IMR-90 (cell line): Measurements from ENCODE around the gene MEN1. TPM values are rescaled to one million over a fixed set of nuclear protein-coding genes. Genes with fewer than 3 reads are reported as not detected.

Source experiments
- ATAC-seq: fragments of 200-7000 bp; cut with Tn5 transposase; 2 replicates; pipeline ENCODE4 v1.9.1; 2020; ENCODE audit warnings: low read depth, mild to moderate bottlenecking, moderate library complexity
- BruUV-seq: library from RNA; stranded (reverse); fragments of 400-500 nt; replicated peaks from 2 replicates; lab custom pipeline; 2021; lab: Mats Ljungman, UMichigan
- CTCF ChIA-PET: fragments of 300-600 bp; formaldehyde crosslinking; extraction: SDS; loops from one replicate; lab custom pipeline; 2021; ENCODE audit warnings: antibody characterized with exemption; lab: Yijun Ruan, JAX
- POLR2A ChIA-PET: fragments of 300-600 bp; sonication (Branson Sonifier 250); formaldehyde crosslinking; loops from one replicate; lab custom pipeline; 2022; ENCODE audit warnings: antibody characterized with exemption; ENCODE audit not compliant: unreplicated experiment; lab: Charles Lee
- DNase-seq: peaks from one replicate; pipeline ENCODE4 v3.0.0; 2013
- H2AFZ ChIP-seq: replicated peaks from 2 replicates; pipeline ENCODE3; 2013; ENCODE audit warnings: low read length, mild to moderate bottlenecking; ENCODE audit not compliant: poor library complexity
- H2AK5ac ChIP-seq: 2 replicates; pipeline ENCODE4 v1.6.1; 2013; ENCODE audit warnings: low read depth, low read length, inconsistent platforms
- H2AK9ac ChIP-seq: replicated peaks from 2 replicates; pipeline ENCODE3; 2013; ENCODE audit warnings: mild to moderate bottlenecking, low read depth, low read length, moderate library complexity; ENCODE audit not compliant: poor library complexity
- H2BK120ac ChIP-seq: 2 replicates; pipeline ENCODE4 v1.6.1; 2013; ENCODE audit warnings: low read depth, low read length, inconsistent platforms
- H2BK15ac ChIP-seq: 3 replicates; pipeline ENCODE4 v1.6.1; 2013; ENCODE audit warnings: low read depth, low read length, inconsistent platforms
- H2BK20ac ChIP-seq: 2 replicates; pipeline ENCODE4 v1.6.1; 2013; ENCODE audit warnings: low read depth, mild to moderate bottlenecking, inconsistent platforms, low read length, moderate library complexity
- H2BK5ac ChIP-seq: 2 replicates; pipeline ENCODE4 v1.6.1; 2013; ENCODE audit warnings: mild to moderate bottlenecking, low read depth, low read length, inconsistent platforms; ENCODE audit not compliant: poor library complexity, severe bottlenecking
- H3K14ac ChIP-seq: replicated peaks from 2 replicates; pipeline ENCODE4 v1.6.1; 2013; ENCODE audit warnings: low read depth, low read length, inconsistent platforms
- H3K18ac ChIP-seq: 2 replicates; pipeline ENCODE4 v1.6.1; 2013; ENCODE audit warnings: low read depth, low read length, control low read depth
- H3K23ac ChIP-seq: 2 replicates; pipeline ENCODE4 v1.6.1; 2013; ENCODE audit warnings: low read depth, low read length, inconsistent platforms
- H3K27ac ChIP-seq: 2 replicates; pipeline ENCODE4 v1.5.1; 2013; ENCODE audit warnings: mild to moderate bottlenecking, control low read depth, low read length; ENCODE audit not compliant: insufficient read depth
- H3K27me3 ChIP-seq: 2 replicates; pipeline ENCODE4 v1.6.1; 2013; ENCODE audit warnings: low read length; ENCODE audit not compliant: control insufficient read depth, insufficient read depth
- H3K36me3 ChIP-seq: 2 replicates; pipeline ENCODE4 v1.6.1; 2013; ENCODE audit warnings: low read length, mixed read lengths; ENCODE audit not compliant: control insufficient read depth, insufficient read depth
- H3K4ac ChIP-seq: 2 replicates; pipeline ENCODE4 v1.6.1; 2013; ENCODE audit warnings: low read depth, low read length, inconsistent platforms
- H3K4me1 ChIP-seq: 2 replicates; pipeline ENCODE4 v1.6.1; 2013; ENCODE audit warnings: low read length, mixed read lengths; ENCODE audit not compliant: control insufficient read depth, insufficient read depth
- H3K4me2 ChIP-seq: 2 replicates; pipeline ENCODE4 v1.6.1; 2013; ENCODE audit warnings: low read depth, mild to moderate bottlenecking, control low read depth, low read length, moderate library complexity
- H3K4me3 ChIP-seq: 2 replicates; pipeline ENCODE4 v1.5.1; 2013; ENCODE audit warnings: low read depth, mild to moderate bottlenecking, control low read depth, low read length, moderate library complexity; ENCODE audit not compliant: insufficient read depth
- H3K56ac ChIP-seq: 2 replicates; pipeline ENCODE4 v1.6.1; 2013; ENCODE audit warnings: low read length, inconsistent platforms; ENCODE audit not compliant: insufficient read depth; ENCODE audit errors: extremely low read depth
- H3K79me1 ChIP-seq, 2 experiments: 2 replicates each; pipeline ENCODE4 v1.6.1; 2013; ENCODE audit warnings: low read length in 2 of 2, inconsistent platforms in 1 of 2, low read depth in 1 of 2
- H3K9ac ChIP-seq: 2 replicates; pipeline ENCODE4 v1.6.1; 2013; ENCODE audit warnings: low read depth, low read length, control low read depth
- H3K9me1 ChIP-seq: 2 replicates; pipeline ENCODE4 v1.6.1; 2013; ENCODE audit warnings: low read length, inconsistent platforms; ENCODE audit not compliant: insufficient read depth
- H3K9me3 ChIP-seq: 2 replicates; pipeline ENCODE4 v1.6.1; 2013; ENCODE audit warnings: low read length; ENCODE audit not compliant: control insufficient read depth, insufficient read depth
- H4K20me1 ChIP-seq: 2 replicates; pipeline ENCODE4 v1.6.1; 2013; ENCODE audit warnings: low read length, inconsistent platforms; ENCODE audit not compliant: insufficient read depth
- H4K5ac ChIP-seq: 2 replicates; pipeline ENCODE4 v1.6.1; 2013; ENCODE audit warnings: mild to moderate bottlenecking, low read depth, low read length, control low read depth
- H4K8ac ChIP-seq, 2 experiments: 2 replicates each; pipeline ENCODE4 v1.6.1; 2013; ENCODE audit warnings: low read depth in 2 of 2, low read length in 2 of 2, control low read depth in 1 of 2, inconsistent platforms in 1 of 2
- H4K91ac ChIP-seq: 2 replicates; pipeline ENCODE4 v1.6.1; 2013; ENCODE audit warnings: low read depth, low read length, inconsistent platforms; ENCODE audit not compliant: insufficient read depth
- CEBPB ChIP-seq: IDR thresholded peaks from 2 replicates; pipeline ENCODE4 v1.6.1; 2012; ENCODE audit warnings: low read depth, low read length, improper control_type of control experiment
- CHD1 ChIP-seq: IDR thresholded peaks from 2 replicates; pipeline ENCODE4 v1.6.1; 2012; ENCODE audit warnings: low read depth, low read length, improper control_type of control experiment
- FOS ChIP-seq: fragments of 150-350 bp; IDR thresholded peaks from 2 replicates; pipeline ENCODE4 v1.6.1; 2016; ENCODE audit warnings: low read depth, low read length
- MAFK ChIP-seq: IDR thresholded peaks from 2 replicates; pipeline ENCODE4 v1.6.1; 2012; ENCODE audit warnings: low read depth, low read length, improper control_type of control experiment
- MXI1 ChIP-seq: IDR thresholded peaks from 2 replicates; pipeline ENCODE4 v1.6.1; 2012; ENCODE audit warnings: low read depth, mild to moderate bottlenecking, low read length, moderate library complexity, borderline replicate concordance
- NFE2L2 ChIP-seq: fragments of 150-350 bp; IDR thresholded peaks from 2 replicates; pipeline ENCODE4 v1.6.1; 2016; ENCODE audit warnings: low read depth, mild to moderate bottlenecking, low read length
- POLR2A ChIP-seq: IDR thresholded peaks from 2 replicates; pipeline ENCODE4 v1.6.1; 2012; ENCODE audit warnings: mild to moderate bottlenecking, low read depth, low read length
- RAD21 ChIP-seq: IDR thresholded peaks from 2 replicates; pipeline ENCODE4 v1.6.1; 2012; ENCODE audit warnings: low read length, improper control_type of control experiment
- RCOR1 ChIP-seq: IDR thresholded peaks from 2 replicates; pipeline ENCODE4 v1.6.1; 2012; ENCODE audit warnings: mild to moderate bottlenecking, low read length, improper control_type of control experiment; ENCODE audit not compliant: insufficient replicate concordance
- RFX5 ChIP-seq: IDR thresholded peaks from 2 replicates; pipeline ENCODE4 v1.8.0; 2012; ENCODE audit warnings: low read depth, mild to moderate bottlenecking, low read length, moderate library complexity
- SMC3 ChIP-seq: fragments of 150-350 bp; IDR thresholded peaks from 2 replicates; pipeline ENCODE4 v1.6.1; 2016; ENCODE audit warnings: low read depth, mild to moderate bottlenecking, antibody characterized with exemption, low read length, moderate library complexity
- WGBS, 2 experiments: methylation state at CpG; one replicate each; pipeline versions ENCODE4 v1.1.5 to v1.1.7; 2013; ENCODE audit warnings: missing lambda C conversion rate in 2 of 2; ENCODE audit not compliant: insufficient read length in 1 of 2; ENCODE audit errors: extremely low coverage in 2 of 2; 5-methylcytosine and 5-hydroxymethylcytosine counted together
- dilution Hi-C: fragments of 300-500 bp; cut with HindIII; formaldehyde crosslinking; loops from one replicate; pipeline ENCODE4 v1.14.3; 2018; ENCODE audit warnings: low sequenced_read_pairs; ENCODE audit not compliant: unreplicated experiment
- in situ Hi-C: fragments of 300-500 bp; cut with MboI; formaldehyde crosslinking; loops from 3 replicates; pipeline ENCODE4 v1.14.3; 2019; ENCODE audit warnings: low sequenced_read_pairs, inconsistent platforms, mixed read lengths
- intact Hi-C: fragments of 100-400 bp; cut with micrococcal nuclease; formaldehyde crosslinking; loops from 2 replicates; pipeline ENCODE4 v1.10.0; 2022
- polyA plus RNA-seq, 3 experiments: library from polyadenylated mRNA; depleted of rRNA; stranded (reverse); fragments of >200 nt; gene quantifications; 2 replicates each; pipeline ENCODE4 v1.2.3, GENCODE V29; 2012; ENCODE audit warnings: low replicate concordance in 1 of 3
- total RNA-seq: library from RNA; depleted of rRNA; stranded (reverse); fragments of >200 nt; gene quantifications from 2 replicates; pipeline ENCODE4 v1.2.3, GENCODE V29; 2012
- TF ChIP-seq, protein P1 (sequence below): fragments of 150-350 bp; IDR thresholded peaks from 2 replicates; pipeline ENCODE4 v1.6.1; 2017; ENCODE audit warnings: mild to moderate bottlenecking, antibody characterized with exemption, low read length, low read depth
- TF ChIP-seq, protein P2 (sequence below): fragments of 150-350 bp; IDR thresholded peaks from 2 replicates; pipeline ENCODE4 v1.6.1; 2016; ENCODE audit warnings: low read depth, mild to moderate bottlenecking, low read length, moderate library complexity, borderline replicate concordance
- TF ChIP-seq, protein P3 (sequence below): conservative IDR thresholded peaks from 2 replicates; pipeline ENCODE4 v1.5.1; 2012; ENCODE audit warnings: mild to moderate bottlenecking, low read depth, low read length, improper control_type of control experiment

MEN1 gene
- total and polyA plus RNA-seq, 2 of the 4 experiments (the other 2 are of a cell fraction): 8.8 to 35.7 TPM

DNA sequence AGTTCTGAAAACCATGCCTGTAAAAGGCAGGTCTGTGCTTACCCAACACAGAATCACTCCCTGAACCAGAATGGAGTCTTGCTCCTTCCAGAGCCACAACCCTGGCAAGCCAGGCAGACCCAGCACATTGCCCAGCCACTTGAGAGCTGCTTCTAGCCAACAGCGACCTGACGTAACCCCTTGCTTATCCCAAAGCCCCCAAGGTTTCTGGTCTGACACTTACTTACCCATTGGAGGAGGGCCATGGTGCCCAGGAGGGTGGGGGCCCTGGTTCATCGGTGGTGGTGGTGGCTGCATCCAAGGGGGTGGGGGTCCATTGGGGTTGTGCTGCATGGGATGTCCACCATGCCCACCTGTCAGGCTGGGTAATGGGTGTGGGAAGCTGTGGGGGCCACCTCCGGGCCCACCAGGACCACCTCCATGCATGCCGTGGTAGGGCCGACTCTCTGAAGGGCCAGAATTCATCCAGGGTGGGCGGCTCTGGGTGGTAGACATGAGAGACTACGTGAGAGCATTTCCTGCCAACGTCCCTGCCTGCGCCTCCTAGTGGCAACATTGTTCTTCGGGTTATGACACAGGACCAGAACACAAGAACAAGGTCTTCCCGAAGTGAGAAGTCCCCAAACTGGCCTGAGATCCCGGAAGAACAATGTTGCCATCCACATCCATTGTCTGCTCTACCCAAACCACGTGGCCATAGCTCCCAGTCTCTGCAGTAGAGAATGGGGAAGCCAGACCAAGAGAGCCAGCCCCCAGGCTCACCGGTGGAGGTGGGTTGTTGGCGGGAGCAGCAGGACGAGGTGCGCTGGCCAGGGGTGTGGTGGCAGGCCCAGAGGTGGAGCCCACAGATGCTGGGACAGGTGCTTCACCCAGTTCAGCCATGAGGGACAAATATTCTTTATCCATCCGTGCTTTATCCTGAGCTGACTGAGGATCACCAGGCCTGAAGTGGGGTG lies 42.7 kb downstream of the MEN1 start:
- no peak overlapping the region for H3K4me3 ChIP-seq
- no peak overlapping the region for H3K23ac ChIP-seq
- dilution Hi-C loops: no loop called here
- peak; percentile 60 for DNase-seq
- no peaks in the 10 kb centered on the region for H3K27me3 ChIP-seq
- H2BK5ac ChIP-seq: no peak overlapping the region
- no TSS peak for BruUV-seq
- H3K79me1 ChIP-seq: peaks cover 42 to 87% of the 10 kb centered on the region in 2 experiments
- POLR2A ChIA-PET: no interaction called here
- peak overlapping the region; percentile 53 for H2AK9ac ChIP-seq
- H3K9me3 ChIP-seq: no peaks in the 10 kb centered on the region
- intact Hi-C loops: loop anchor here (1.0 to 2.0 kb wide), 3 partner anchors 10 to 79 kb away; no protein-coding TSS in a partner anchor
- no peak overlapping the region for H3K9ac ChIP-seq
- in situ Hi-C loops: no loop called here
- peaks cover 13% of the 10 kb centered on the region for H3K4me1 ChIP-seq
- CTCF ChIA-PET: no interaction called here
- no peak overlapping the region for H2AK5ac ChIP-seq
- H3K27ac ChIP-seq: no peak overlapping the region
- H2BK15ac ChIP-seq: no peak overlapping the region
- H4K20me1 ChIP-seq: peaks cover 85% of the 10 kb centered on the region
- no peak overlapping the region for H3K56ac ChIP-seq
- H3K9me1 ChIP-seq: peaks cover 8% of the 10 kb centered on the region; the same call in 1 of the 2 replicates
- H2BK120ac ChIP-seq: no peak overlapping the region
- no peak overlapping the region for H4K5ac ChIP-seq
- no peak overlapping the region for H3K4ac ChIP-seq
- ATAC-seq: peak; percentile 53
- H2BK20ac ChIP-seq: no peak overlapping the region
- peak overlapping the region; percentile 44 for H2AFZ ChIP-seq
- peaks cover 91% of the 10 kb centered on the region for H3K36me3 ChIP-seq
- H4K91ac ChIP-seq: no peak overlapping the region
- no peak overlapping the region for H4K8ac ChIP-seq
- no peak overlapping the region for H3K18ac ChIP-seq
- H3K14ac ChIP-seq: no peak overlapping the region
- WGBS, 2 experiments: 41% methylated on average over 3 of the region's 19 CpGs; no CpG with 5 or more reads in 1 of the 2 experiments
- no peak overlapping the region for H3K4me2 ChIP-seq
- no peak for TF ChIP-seq FOS
- TF ChIP-seq, protein P1, sequence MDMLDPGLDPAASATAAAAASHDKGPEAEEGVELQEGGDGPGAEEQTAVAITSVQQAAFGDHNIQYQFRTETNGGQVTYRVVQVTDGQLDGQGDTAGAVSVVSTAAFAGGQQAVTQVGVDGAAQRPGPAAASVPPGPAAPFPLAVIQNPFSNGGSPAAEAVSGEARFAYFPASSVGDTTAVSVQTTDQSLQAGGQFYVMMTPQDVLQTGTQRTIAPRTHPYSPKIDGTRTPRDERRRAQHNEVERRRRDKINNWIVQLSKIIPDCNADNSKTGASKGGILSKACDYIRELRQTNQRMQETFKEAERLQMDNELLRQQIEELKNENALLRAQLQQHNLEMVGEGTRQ: no peak
- TF ChIP-seq POLR2A: no peak
- TF ChIP-seq RAD21: peak; percentile 29; the same call in 1 of the 2 replicates
- TF ChIP-seq, protein P2, sequence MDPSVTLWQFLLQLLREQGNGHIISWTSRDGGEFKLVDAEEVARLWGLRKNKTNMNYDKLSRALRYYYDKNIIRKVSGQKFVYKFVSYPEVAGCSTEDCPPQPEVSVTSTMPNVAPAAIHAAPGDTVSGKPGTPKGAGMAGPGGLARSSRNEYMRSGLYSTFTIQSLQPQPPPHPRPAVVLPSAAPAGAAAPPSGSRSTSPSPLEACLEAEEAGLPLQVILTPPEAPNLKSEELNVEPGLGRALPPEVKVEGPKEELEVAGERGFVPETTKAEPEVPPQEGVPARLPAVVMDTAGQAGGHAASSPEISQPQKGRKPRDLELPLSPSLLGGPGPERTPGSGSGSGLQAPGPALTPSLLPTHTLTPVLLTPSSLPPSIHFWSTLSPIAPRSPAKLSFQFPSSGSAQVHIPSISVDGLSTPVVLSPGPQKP: no peak
- TF ChIP-seq, protein P3, sequence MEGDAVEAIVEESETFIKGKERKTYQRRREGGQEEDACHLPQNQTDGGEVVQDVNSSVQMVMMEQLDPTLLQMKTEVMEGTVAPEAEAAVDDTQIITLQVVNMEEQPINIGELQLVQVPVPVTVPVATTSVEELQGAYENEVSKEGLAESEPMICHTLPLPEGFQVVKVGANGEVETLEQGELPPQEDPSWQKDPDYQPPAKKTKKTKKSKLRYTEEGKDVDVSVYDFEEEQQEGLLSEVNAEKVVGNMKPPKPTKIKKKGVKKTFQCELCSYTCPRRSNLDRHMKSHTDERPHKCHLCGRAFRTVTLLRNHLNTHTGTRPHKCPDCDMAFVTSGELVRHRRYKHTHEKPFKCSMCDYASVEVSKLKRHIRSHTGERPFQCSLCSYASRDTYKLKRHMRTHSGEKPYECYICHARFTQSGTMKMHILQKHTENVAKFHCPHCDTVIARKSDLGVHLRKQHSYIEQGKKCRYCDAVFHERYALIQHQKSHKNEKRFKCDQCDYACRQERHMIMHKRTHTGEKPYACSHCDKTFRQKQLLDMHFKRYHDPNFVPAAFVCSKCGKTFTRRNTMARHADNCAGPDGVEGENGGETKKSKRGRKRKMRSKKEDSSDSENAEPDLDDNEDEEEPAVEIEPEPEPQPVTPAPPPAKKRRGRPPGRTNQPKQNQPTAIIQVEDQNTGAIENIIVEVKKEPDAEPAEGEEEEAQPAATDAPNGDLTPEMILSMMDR: peak; percentile 63
- TF ChIP-seq MXI1: no peak
- no peak for TF ChIP-seq NFE2L2
- TF ChIP-seq MAFK: no peak
- peak; percentile 37 for TF ChIP-seq SMC3
- TF ChIP-seq RCOR1: no peak
- no peak for TF ChIP-seq CEBPB
- no peak for TF ChIP-seq RFX5
- TF ChIP-seq CHD1: no peak
